DND-41 (cell line): ENCODE results near the gene SMAD7.

Experiments used
- EZH2 ChIP-seq: IDR thresholded peaks from 3 replicates; pipeline ENCODE4 v1.6.1; 2012; ENCODE audit warnings: borderline replicate concordance, low read depth, mild to moderate bottlenecking, moderate library complexity, low read length, inconsistent platforms; ENCODE audit not compliant: severe bottlenecking
- TF ChIP-seq, protein P1 (sequence below): IDR thresholded peaks from 2 replicates; pipeline ENCODE4 v1.5.1; 2012; ENCODE audit warnings: borderline replicate concordance, low read length, moderate library complexity, mild to moderate bottlenecking; ENCODE audit not compliant: poor library complexity, severe bottlenecking; ENCODE audit errors: extremely low read depth

DNA sequence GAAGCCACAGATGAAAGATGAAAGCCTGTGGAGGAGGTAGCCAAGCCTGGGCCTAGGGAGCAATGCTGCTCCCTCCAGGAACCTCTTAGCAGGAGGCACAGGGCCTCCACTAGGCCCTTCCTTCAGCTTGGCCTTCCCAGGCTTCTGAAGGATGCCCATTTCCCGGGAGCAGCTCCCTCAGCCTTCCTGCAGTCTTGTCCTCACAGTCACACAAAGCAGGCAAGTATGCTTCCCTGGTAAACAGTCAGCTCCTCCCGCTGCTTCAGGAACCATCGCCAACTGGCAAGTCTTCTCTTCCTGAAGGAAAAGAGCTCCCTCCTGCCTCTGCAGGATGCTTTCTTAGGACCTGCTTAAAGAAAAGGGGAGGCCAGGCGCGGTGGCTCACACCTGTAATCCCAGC lies 53.2 kb downstream of the SMAD7 start:
- TF ChIP-seq, protein P1, sequence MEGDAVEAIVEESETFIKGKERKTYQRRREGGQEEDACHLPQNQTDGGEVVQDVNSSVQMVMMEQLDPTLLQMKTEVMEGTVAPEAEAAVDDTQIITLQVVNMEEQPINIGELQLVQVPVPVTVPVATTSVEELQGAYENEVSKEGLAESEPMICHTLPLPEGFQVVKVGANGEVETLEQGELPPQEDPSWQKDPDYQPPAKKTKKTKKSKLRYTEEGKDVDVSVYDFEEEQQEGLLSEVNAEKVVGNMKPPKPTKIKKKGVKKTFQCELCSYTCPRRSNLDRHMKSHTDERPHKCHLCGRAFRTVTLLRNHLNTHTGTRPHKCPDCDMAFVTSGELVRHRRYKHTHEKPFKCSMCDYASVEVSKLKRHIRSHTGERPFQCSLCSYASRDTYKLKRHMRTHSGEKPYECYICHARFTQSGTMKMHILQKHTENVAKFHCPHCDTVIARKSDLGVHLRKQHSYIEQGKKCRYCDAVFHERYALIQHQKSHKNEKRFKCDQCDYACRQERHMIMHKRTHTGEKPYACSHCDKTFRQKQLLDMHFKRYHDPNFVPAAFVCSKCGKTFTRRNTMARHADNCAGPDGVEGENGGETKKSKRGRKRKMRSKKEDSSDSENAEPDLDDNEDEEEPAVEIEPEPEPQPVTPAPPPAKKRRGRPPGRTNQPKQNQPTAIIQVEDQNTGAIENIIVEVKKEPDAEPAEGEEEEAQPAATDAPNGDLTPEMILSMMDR = no peak
- TF ChIP-seq EZH2 = no peak
